ENCODE data around the gene TBC1D8. TPM values are rescaled to one million over a fixed set of nuclear protein-coding genes. Genes with fewer than 3 reads are reported as not detected.

TBC1D8 gene
- total and polyA plus RNA-seq, 9 of the 15 experiments (the other 6 are each of a cell fraction or from before 2014, with no cell fraction given) = 0.36 to 1.3 (median 0.82) TPM

DNA sequence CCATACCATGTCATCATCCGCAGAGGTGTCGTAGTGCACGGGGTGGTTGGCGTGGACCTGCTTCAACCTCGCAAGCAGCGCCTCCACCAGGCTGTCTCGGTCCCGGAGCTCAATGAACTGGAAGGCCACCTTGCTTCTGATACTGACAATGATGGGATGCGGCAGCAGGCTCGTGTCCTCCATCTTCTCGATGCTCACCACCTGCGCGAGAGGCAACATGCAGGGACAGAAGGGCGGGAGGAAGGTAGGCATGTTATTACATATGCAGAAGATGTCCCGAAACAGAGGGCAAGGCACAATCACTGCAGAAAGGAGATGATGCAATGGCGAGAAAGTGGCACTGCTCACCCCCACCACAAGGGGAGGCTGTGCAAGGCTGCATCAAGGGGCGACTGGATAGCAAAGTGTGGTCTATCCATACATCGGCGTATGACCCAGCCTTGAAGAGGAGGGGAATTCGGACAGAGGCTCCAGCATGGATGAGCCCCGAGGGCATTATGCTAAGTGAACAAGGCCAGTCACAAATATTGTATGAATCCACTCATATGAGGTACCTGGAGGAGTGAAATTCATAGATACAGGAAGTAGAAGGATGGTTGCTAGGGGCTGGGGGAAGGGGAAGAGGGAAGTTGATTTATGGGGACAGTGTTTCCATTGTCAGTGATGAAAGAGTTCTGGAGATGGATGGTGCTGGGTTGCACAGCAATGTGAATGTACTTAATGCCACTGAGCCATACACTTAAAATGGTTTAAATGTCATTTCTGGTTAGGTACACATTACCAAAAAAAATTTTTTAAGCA is 112.5 kb downstream of the TBC1D8 start (continued):
- TF ChIP-seq, protein P1, sequence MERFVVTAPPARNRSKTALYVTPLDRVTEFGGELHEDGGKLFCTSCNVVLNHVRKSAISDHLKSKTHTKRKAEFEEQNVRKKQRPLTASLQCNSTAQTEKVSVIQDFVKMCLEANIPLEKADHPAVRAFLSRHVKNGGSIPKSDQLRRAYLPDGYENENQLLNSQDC (CRISPR knock-in tag; IDR thresholded peaks at IDR 0.05) = no peak
- TF ChIP-seq, protein P2, sequence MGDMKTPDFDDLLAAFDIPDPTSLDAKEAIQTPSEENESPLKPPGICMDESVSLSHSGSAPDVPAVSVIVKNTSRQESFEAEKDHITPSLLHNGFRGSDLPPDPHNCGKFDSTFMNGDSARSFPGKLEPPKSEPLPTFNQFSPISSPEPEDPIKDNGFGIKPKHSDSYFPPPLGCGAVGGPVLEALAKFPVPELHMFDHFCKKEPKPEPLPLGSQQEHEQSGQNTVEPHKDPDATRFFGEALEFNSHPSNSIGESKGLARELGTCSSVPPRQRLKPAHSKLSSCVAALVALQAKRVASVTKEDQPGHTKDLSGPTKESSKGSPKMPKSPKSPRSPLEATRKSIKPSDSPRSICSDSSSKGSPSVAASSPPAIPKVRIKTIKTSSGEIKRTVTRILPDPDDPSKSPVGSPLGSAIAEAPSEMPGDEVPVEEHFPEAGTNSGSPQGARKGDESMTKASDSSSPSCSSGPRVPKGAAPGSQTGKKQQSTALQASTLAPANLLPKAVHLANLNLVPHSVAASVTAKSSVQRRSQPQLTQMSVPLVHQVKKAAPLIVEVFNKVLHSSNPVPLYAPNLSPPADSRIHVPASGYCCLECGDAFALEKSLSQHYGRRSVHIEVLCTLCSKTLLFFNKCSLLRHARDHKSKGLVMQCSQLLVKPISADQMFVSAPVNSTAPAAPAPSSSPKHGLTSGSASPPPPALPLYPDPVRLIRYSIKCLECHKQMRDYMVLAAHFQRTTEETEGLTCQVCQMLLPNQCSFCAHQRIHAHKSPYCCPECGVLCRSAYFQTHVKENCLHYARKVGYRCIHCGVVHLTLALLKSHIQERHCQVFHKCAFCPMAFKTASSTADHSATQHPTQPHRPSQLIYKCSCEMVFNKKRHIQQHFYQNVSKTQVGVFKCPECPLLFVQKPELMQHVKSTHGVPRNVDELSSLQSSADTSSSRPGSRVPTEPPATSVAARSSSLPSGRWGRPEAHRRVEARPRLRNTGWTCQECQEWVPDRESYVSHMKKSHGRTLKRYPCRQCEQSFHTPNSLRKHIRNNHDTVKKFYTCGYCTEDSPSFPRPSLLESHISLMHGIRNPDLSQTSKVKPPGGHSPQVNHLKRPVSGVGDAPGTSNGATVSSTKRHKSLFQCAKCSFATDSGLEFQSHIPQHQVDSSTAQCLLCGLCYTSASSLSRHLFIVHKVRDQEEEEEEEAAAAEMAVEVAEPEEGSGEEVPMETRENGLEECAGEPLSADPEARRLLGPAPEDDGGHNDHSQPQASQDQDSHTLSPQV (IDR thresholded peaks at IDR 0.05) = peak; percentile 45; the same call in 1 of the 2 replicates
- TF ChIP-seq, protein P3, sequence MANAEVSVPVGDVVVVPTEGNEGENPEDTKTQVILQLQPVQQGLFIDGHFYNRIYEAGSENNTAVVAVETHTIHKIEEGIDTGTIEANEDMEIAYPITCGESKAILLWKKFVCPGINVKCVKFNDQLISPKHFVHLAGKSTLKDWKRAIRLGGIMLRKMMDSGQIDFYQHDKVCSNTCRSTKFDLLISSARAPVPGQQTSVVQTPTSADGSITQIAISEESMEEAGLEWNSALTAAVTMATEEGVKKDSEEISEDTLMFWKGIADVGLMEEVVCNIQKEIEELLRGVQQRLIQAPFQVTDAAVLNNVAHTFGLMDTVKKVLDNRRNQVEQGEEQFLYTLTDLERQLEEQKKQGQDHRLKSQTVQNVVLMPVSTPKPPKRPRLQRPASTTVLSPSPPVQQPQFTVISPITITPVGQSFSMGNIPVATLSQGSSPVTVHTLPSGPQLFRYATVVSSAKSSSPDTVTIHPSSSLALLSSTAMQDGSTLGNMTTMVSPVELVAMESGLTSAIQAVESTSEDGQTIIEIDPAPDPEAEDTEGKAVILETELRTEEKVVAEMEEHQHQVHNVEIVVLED (CRISPR knock-in tag; IDR thresholded peaks at IDR 0.05) = no peak
- TF ChIP-seq TARDBP (IDR thresholded peaks at IDR 0.05) (0 out of 2 replicates have a peak, but pooled peaks have one; percentile 64), THRAP3 (IDR thresholded peaks at IDR 0.05; ENCODE audit: borderline replicate concordance) (no peak), XRCC5 (IDR thresholded peaks at IDR 0.05; ENCODE audit: low read depth, low read length) (no peak), ZFP36 (IDR thresholded peaks at IDR 0.05; ENCODE audit: low read depth, low read length, partially characterized antibody) (no peak), ZNF436 (CRISPR knock-in tag; IDR thresholded peaks at IDR 0.05) (no peak), SNRNP70 (optimal IDR thresholded peaks at IDR 0.05; ENCODE audit: low read depth, low read length) (no peak), CBX3 (IDR thresholded peaks at IDR 0.05; ENCODE audit: borderline replicate concordance in 1 of 2, low read length in 2 of 2) (no peak), U2AF1 (optimal IDR thresholded peaks at IDR 0.05; ENCODE audit: low read depth, low read length) (no peak), NR4A1 (CRISPR knock-in tag; IDR thresholded peaks at IDR 0.05) (no peak), NR4A1 (tag; IDR thresholded peaks at IDR 0.05) (peak; percentile 93), PPARD (CRISPR knock-in tag; IDR thresholded peaks at IDR 0.05) (no peak), MYBL2 (IDR thresholded peaks at IDR 0.05; ENCODE audit: low read depth) (no peak), MYBL2 (CRISPR knock-in tag; IDR thresholded peaks at IDR 0.05; ENCODE audit: borderline replicate concordance) (no peak), NCOR1 (IDR thresholded peaks at IDR 0.05) (no peak), SAFB2 (IDR thresholded peaks at IDR 0.05; ENCODE audit: borderline replicate concordance, low read depth, low read length, severe bottlenecking) (no peak), DIDO1 (tag; IDR thresholded peaks at IDR 0.05; ENCODE audit: low read depth) (no peak), TRIM28 (IDR thresholded peaks at IDR 0.05) (no peak; the same call in 1 of the 2 replicates)
- TF ChIP-seq, protein P4, sequence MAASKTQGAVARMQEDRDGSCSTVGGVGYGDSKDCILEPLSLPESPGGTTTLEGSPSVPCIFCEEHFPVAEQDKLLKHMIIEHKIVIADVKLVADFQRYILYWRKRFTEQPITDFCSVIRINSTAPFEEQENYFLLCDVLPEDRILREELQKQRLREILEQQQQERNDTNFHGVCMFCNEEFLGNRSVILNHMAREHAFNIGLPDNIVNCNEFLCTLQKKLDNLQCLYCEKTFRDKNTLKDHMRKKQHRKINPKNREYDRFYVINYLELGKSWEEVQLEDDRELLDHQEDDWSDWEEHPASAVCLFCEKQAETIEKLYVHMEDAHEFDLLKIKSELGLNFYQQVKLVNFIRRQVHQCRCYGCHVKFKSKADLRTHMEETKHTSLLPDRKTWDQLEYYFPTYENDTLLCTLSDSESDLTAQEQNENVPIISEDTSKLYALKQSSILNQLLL (CRISPR knock-in tag; IDR thresholded peaks at IDR 0.05; ENCODE audit: borderline replicate concordance) = no peak

Data from K562 (cell line).